Progenitor cell of endocrine pancreas (in vitro differentiated cells): ENCODE measurements around the gene FNDC3B. TPM values are rescaled to one million over a fixed set of nuclear protein-coding genes. Genes with fewer than 3 reads are reported as not detected.

ENCODE experiments used
- DNase-seq: peaks from one replicate; pipeline ENCODE4 v3.0.0; 2021; ENCODE audit warnings: low spot score; ENCODE audit not compliant: unreplicated experiment
- H3K27ac Mint-ChIP-seq: 2 replicates; pipeline ENCODE4 v1.8.0; 2021; ENCODE audit warnings: mild to moderate bottlenecking, moderate library complexity, mixed read lengths
- H3K27me3 Mint-ChIP-seq: 2 replicates; pipeline ENCODE4 v1.8.0; 2021; ENCODE audit warnings: mixed read lengths
- H3K36me3 Mint-ChIP-seq: 2 replicates; pipeline ENCODE4 v1.8.0; 2022; ENCODE audit warnings: mixed read lengths; ENCODE audit not compliant: insufficient read depth
- H3K4me1 Mint-ChIP-seq: 2 replicates; pipeline ENCODE4 v1.8.0; 2021; ENCODE audit warnings: low read depth, mixed read lengths
- H3K4me3 Mint-ChIP-seq: 2 replicates; pipeline ENCODE4 v1.8.0; 2021; ENCODE audit warnings: low read depth, mild to moderate bottlenecking, moderate library complexity, mixed read lengths
- H3K9me3 Mint-ChIP-seq: 2 replicates; pipeline ENCODE4 v1.8.0; 2021; ENCODE audit warnings: low read depth, mixed read lengths
- total RNA-seq: library from RNA; stranded (reverse); gene quantifications from 2 replicates; pipeline ENCODE4 v1.2.1, GENCODE V29; 2021
- TF ChIP-seq, protein P1 (sequence below): fragments of 200-600 bp; sonication (generic); IDR thresholded peaks from one replicate; pipeline ENCODE4 v1.5.0; 2021; ENCODE audit warnings: antibody characterized with exemption, mild to moderate bottlenecking; ENCODE audit not compliant: unreplicated experiment

FNDC3B gene
- total RNA-seq, 1 donor from 2014 or later: 158 TPM

DNA sequence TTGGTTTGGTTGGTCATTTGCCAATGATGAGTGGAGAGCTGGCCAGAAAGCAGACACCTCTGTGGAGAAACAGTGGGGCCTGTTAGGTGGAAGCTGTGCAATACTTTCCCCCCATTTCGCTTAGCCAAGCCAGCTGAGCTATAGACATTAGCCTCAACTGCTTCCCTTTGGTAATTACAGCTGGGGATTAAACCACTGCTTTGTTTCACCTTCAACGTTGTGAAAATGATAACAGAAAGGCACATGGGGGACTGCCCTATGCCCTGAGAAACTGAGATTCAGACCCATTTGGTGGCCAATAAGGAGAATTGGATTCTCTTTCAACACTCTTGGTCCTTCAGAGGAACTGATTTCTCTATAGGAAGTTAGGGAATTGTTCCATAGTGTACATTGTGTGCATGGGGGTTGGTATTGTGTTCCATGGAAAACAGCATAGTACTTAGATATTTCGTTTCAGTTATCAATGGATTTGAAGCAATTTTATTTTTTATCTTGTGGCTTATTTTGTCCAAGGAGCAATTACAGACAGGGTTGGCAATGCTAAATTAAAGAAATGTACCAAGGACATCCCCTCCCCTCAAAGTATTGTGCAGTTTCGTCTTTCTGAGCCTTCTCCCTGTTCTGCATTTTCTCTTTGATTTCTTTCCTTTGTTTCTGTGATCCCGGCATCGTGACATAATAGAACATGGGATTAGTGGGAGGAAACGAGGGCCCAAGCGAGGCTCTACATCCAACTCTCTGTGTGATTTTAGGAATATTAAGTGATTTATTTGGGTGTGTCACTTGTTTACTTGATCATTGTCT lies 194.3 kb downstream of the FNDC3B start:
- Mint-ChIP-seq H3K36me3 (peaks cover 19% of the 10 kb centered on the region), H3K4me1 (peaks cover 11% of the 10 kb centered on the region), H3K27me3 (no peaks in the 10 kb centered on the region), H3K4me3 (no peak overlapping the region), H3K27ac (no peak overlapping the region), H3K9me3 (no peaks in the 10 kb centered on the region)
- TF ChIP-seq, protein P1, sequence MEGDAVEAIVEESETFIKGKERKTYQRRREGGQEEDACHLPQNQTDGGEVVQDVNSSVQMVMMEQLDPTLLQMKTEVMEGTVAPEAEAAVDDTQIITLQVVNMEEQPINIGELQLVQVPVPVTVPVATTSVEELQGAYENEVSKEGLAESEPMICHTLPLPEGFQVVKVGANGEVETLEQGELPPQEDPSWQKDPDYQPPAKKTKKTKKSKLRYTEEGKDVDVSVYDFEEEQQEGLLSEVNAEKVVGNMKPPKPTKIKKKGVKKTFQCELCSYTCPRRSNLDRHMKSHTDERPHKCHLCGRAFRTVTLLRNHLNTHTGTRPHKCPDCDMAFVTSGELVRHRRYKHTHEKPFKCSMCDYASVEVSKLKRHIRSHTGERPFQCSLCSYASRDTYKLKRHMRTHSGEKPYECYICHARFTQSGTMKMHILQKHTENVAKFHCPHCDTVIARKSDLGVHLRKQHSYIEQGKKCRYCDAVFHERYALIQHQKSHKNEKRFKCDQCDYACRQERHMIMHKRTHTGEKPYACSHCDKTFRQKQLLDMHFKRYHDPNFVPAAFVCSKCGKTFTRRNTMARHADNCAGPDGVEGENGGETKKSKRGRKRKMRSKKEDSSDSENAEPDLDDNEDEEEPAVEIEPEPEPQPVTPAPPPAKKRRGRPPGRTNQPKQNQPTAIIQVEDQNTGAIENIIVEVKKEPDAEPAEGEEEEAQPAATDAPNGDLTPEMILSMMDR: no peak
- DNase-seq: no peak

DNA sequence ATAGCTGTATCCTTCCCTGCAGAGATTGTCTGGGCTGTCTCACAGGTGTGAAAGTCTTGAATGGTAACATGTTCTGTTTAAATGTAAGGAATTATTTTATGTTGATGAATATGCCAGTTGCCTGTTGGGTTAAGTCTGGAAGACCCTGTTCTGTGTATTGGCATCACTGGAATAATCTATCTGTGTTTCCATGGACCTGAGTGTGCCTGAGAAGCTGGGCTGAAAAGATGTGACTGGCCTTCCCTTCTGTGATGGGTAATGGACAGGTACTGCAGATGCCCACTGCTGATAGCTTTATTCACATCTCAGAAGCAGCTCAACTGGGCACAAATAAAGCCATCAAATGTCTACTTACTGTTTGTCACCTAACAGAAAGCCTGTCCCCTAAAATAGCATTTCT lies 196.3 kb downstream of the FNDC3B start:
- Mint-ChIP-seq H3K4me3 (no peak overlapping the region), H3K36me3 (peaks cover 26% of the 10 kb centered on the region), H3K27ac (no peak overlapping the region), H3K9me3 (peaks cover 2% of the 10 kb centered on the region), H3K4me1 (peaks cover 10% of the 10 kb centered on the region), H3K27me3 (no peaks in the 10 kb centered on the region)
- TF ChIP-seq, protein P1: no peak
- DNase-seq: no peak

GRCh38 chr3:172236771-172237742 lies 197.7 kb downstream of the FNDC3B start:
- no peak for DNase-seq
- no peak overlapping the region for H3K27ac Mint-ChIP-seq
- peaks cover 35% of the 10 kb centered on the region for H3K36me3 Mint-ChIP-seq
- TF ChIP-seq, protein P1: no peak
- no peaks in the 10 kb centered on the region for H3K27me3 Mint-ChIP-seq
- H3K4me3 Mint-ChIP-seq: no peak overlapping the region
- peaks cover 10% of the 10 kb centered on the region for H3K4me1 Mint-ChIP-seq
- H3K9me3 Mint-ChIP-seq: peaks cover 16% of the 10 kb centered on the region

DNA sequence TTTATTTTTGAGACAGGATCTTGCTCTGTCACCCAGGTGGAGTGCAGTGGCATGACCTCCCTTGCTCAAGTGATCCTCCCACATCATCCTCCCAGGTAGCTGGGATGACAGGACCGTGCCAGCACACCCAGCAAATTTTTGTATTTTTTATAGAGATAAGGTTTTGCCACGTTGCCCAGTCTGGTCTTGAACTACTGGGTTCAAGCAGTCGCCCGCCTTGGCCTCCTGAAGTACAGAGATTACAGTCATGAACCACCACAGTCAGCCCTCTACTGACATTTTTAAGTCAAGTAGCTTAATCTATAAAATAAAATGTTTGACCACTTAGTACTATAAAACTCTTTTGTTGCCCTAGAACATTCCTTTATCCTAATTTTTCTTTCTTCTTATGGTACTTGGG lies 198.8 kb downstream of the FNDC3B start:
- no peak for DNase-seq
- Mint-ChIP-seq H3K27me3 (no peaks in the 10 kb centered on the region), H3K4me1 (peaks cover 10% of the 10 kb centered on the region), H3K36me3 (peaks cover 41% of the 10 kb centered on the region), H3K4me3 (no peak overlapping the region), H3K27ac (peak overlapping the region; percentile 62), H3K9me3 (peaks cover 21% of the 10 kb centered on the region)
- TF ChIP-seq, protein P1: no peak

DNA sequence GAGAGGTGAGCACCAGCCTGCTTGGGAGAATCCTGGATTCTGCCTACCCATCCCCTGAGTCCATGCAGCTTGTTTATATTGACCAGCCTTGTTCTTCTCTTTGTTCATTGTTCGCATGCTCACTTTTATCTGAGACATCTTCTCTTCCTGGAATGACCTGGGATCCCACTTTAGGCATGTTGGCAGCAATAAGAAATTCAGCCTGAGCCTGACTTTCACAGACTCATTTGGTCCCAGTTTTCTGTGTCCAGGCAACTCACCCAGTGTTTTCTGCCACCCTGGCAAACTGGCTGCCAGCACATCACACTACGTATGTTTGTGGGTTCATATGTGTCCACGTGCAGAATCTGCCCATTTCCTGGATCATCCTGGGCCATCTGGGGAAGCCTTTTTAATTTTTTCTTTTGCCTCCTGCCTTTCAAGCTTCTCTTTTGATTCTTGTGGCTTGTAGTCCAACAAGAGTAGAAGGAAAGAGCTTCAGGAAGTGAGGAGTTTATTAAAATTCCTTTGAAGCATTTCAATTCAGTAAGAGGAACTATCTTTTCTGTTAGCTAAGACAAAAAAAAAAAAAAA lies 199.9 kb downstream of the FNDC3B start:
- no peak for DNase-seq
- Mint-ChIP-seq H3K9me3 (peaks cover 22% of the 10 kb centered on the region), H3K36me3 (peaks cover 44% of the 10 kb centered on the region), H3K27me3 (no peaks in the 10 kb centered on the region), H3K4me1 (peaks cover 10% of the 10 kb centered on the region), H3K4me3 (no peak overlapping the region), H3K27ac (peak overlapping the region; percentile 69)
- TF ChIP-seq, protein P1: no peak
